AG04449 (cell line): ENCODE data around the gene R3HDM2.

Experiments
- CTCF ChIA-PET: fragments of 350-600 bp; formaldehyde crosslinking; extraction: SDS; loops from one replicate; lab custom pipeline; 2021; ENCODE audit warnings: antibody characterized with exemption; lab: Yijun Ruan, JAX
- POLR2A ChIA-PET: fragments of 400-600, 350-600 bp; formaldehyde crosslinking; extraction: SDS; loops from one replicate; lab custom pipeline; 2020; ENCODE audit warnings: antibody characterized with exemption, inconsistent platforms; lab: Yijun Ruan, JAX
- DNase-seq: peaks from one replicate; pipeline ENCODE4 v3.0.0-alpha.2; 2010; ENCODE audit warnings: low read depth, low spot score
- H3K4me3 ChIP-seq: 2 replicates; pipeline ENCODE4 v1.5.1; 2011; ENCODE audit warnings: low read depth, mild to moderate bottlenecking, control low read depth, low read length
- TF ChIP-seq, protein P1 (sequence below): IDR thresholded peaks from one replicate; pipeline ENCODE4 v1.5.1; 2011; ENCODE audit warnings: mild to moderate bottlenecking, moderate library complexity, low read length, control low read depth, inconsistent platforms; ENCODE audit not compliant: insufficient read depth; ENCODE audit errors: missing control alignments

R3HDM2 gene

GRCh38 chr12:57435293-57435692, 4.5 kb upstream of the R3HDM2 start:
- no peak overlapping the region for H3K4me3 ChIP-seq
- POLR2A ChIA-PET: no interaction called here
- DNase-seq: no peak

DNA sequence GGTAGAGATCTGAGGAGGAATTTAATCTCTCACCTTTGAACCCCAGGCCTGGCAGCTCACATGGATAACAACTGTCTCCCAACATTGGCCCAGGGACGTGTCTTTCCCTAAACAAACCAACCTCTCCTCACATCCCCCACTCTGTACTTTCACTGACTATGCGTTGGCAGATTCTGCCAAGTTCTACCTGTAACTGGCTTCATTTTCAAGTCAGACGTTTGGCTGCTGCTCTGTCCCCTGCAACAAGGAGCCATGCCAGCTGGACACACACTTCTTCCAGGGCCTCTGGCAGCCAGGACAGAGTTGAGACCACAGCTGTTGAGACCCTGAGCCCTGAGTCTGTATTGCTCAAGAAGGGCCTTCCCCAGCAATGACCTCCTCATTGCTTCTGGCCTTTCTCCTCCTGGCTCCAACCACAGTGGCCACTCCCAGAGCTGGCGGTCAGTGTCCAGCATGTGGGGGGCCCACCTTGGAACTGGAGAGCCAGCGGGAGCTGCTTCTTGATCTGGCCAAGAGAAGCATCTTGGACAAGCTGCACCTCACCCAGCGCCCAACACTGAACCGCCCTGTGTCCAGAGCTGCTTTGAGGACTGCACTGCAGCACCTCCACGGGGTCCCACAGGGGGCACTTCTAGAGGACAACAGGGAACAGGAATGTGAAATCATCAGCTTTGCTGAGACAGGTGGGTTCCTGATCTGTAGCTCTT, 3.8 kb upstream of the R3HDM2 start, which contains the start of gene INHBC:
Gene INHBC (plus strand): TSS at position 268 of the 707 bp plus-strand sequence. CDS start 103 bp downstream, at position 371.
- H3K4me3 ChIP-seq: no peak within 1 kb of the TSS
- no peak for DNase-seq
- CTCF ChIA-PET: interaction anchor here (0.8 to 5.6 kb wide), 5 partner anchors 13 to 192 kb away, joined by 3 to 46 read pairs (median 4); partner anchors contain the start of gene INHBE
- TF ChIP-seq, protein P1, sequence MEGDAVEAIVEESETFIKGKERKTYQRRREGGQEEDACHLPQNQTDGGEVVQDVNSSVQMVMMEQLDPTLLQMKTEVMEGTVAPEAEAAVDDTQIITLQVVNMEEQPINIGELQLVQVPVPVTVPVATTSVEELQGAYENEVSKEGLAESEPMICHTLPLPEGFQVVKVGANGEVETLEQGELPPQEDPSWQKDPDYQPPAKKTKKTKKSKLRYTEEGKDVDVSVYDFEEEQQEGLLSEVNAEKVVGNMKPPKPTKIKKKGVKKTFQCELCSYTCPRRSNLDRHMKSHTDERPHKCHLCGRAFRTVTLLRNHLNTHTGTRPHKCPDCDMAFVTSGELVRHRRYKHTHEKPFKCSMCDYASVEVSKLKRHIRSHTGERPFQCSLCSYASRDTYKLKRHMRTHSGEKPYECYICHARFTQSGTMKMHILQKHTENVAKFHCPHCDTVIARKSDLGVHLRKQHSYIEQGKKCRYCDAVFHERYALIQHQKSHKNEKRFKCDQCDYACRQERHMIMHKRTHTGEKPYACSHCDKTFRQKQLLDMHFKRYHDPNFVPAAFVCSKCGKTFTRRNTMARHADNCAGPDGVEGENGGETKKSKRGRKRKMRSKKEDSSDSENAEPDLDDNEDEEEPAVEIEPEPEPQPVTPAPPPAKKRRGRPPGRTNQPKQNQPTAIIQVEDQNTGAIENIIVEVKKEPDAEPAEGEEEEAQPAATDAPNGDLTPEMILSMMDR: no peak
- POLR2A ChIA-PET: no interaction called here

More at GRCh38 chr12:57435293-57435692, 4.5 kb upstream of the R3HDM2 start:
- CTCF ChIA-PET: interaction anchor here (0.6 to 5.6 kb wide), 5 partner anchors 19 to 193 kb away, joined by 3 to 46 read pairs (median 4); partner anchors contain the start of gene INHBE
- TF ChIP-seq, protein P1: no peak

DNA sequence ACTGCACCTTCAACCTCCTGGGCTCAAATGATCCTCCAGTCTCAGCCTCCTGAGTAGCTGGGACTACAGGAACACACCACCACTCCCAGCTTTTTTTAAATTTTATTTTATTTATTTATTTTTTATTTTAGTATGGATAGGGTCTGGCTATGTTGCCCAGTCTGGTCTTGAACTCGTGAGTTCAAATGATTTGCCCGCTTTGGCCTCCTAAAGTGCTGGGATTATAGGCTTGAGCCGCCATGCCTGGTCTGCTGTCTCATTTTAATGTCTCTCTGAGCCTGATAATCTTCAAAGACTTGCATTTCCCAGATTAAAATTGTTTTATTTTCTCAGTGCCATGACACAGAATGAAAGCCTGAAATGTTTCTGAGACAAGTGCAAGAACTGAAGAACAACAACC, 2.5 kb upstream of the R3HDM2 start:
- TF ChIP-seq, protein P1: no peak
- CTCF ChIA-PET: interaction anchor here (0.7 to 2.5 kb wide), 5 partner anchors 20 to 169 kb away, joined by 3 to 17 read pairs (median 3); partner anchors contain the start of gene INHBE
- no peak overlapping the region for H3K4me3 ChIP-seq
- no peak for DNase-seq
- POLR2A ChIA-PET: no interaction called here

DNA sequence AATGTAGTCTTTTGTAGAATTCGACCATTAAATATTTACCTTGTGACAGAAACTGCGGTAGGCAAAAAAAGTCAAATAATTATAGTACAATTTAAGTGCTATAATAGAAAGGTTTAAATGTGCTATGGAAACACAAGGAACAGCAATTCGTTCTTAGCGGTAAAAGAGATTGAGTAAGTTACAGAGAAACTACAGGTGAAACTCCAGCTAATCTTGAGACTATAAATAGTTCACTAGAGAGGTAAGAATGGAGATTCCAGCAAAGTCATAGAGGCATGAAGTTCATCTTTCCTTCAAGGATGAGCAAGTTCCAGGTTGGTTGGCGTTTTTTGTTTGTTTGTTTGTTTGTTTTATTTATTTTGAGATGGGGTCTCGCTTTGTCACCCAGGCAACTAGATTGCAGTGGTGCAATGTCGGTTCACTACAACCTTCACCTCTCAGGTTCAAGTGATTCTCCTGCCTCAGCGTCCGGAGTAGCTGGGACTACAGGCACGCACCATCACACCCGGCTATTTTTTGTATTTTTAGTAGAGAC, 878 bp upstream of the R3HDM2 start:
- TF ChIP-seq, protein P1: no peak
- POLR2A ChIA-PET: no interaction called here

GRCh38 chr12:57430112-57430930, 522 bp downstream of the R3HDM2 start:
- ChIA-PET CTCF (interaction anchor here (0.7 to 1.5 kb wide), 11 partner anchors 9 to 153 kb away, joined by 3 to 5 read pairs (median 4); partner anchors contain the start of gene INHBE), POLR2A (interaction anchor here (0.7 to 1.1 kb wide), 2 partner anchors 22 to 1717 kb away, joined by 3 to 5 read pairs; no protein-coding TSS in a partner anchor)
- TF ChIP-seq, protein P1: no peak
- no peak for DNase-seq
- H3K4me3 ChIP-seq: peak overlapping the region; percentile 65

More for the DNA sequence above, 878 bp upstream of the R3HDM2 start:
- CTCF ChIA-PET: interaction anchor here (1.1 to 2.5 kb wide), 2 partner anchors 21 to 122 kb away, joined by 3 to 17 read pairs; no protein-coding TSS in a partner anchor
- no peak overlapping the region for H3K4me3 ChIP-seq
- DNase-seq: no peak
